Loucy (cell line): ENCODE data around the gene KRTAP4-2.
"Not testable (repeated sequence)": the region's sequence is repeated elsewhere in the genome, so short reads cannot be mapped to it uniquely, and the experiment has no call there.

Experiments
- EZH2phosphoT487 ChIP-seq: fragments of 200-600 bp; IDR thresholded peaks from 2 replicates; pipeline ENCODE4 v1.6.1; 2018; ENCODE audit warnings: antibody characterized with exemption, mild to moderate bottlenecking, moderate library complexity, borderline replicate concordance
- TF ChIP-seq, protein P1 (sequence below): fragments of 200-600 bp; sonication (generic); conservative IDR thresholded peaks from 2 replicates; pipeline ENCODE4 v1.5.1; 2014; ENCODE audit warnings: mild to moderate bottlenecking, antibody characterized with exemption, low read length

DNA sequence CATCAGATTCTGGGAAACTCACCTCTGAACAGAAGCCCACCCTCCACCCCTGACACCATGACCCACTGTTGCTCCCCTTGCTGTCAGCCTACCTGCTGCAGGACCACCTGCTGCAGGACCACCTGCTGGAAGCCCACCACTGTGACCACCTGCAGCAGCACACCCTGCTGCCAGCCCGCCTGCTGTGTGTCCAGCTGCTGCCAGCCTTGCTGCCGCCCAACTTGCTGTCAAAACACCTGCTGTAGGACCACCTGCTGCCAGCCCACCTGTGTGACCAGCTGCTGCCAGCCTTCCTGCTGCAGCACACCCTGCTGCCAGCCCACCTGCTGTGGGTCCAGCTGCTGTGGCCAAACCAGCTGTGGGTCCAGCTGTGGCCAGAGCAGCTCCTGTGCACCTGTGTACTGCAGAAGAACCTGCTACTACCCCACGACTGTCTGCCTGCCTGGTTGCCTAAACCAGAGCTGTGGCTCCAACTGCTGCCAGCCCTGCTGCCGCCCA is 48.6 kb upstream of the KRTAP4-2 start, which contains the start of gene KRTAP9-2:
- TF ChIP-seq, protein P1, sequence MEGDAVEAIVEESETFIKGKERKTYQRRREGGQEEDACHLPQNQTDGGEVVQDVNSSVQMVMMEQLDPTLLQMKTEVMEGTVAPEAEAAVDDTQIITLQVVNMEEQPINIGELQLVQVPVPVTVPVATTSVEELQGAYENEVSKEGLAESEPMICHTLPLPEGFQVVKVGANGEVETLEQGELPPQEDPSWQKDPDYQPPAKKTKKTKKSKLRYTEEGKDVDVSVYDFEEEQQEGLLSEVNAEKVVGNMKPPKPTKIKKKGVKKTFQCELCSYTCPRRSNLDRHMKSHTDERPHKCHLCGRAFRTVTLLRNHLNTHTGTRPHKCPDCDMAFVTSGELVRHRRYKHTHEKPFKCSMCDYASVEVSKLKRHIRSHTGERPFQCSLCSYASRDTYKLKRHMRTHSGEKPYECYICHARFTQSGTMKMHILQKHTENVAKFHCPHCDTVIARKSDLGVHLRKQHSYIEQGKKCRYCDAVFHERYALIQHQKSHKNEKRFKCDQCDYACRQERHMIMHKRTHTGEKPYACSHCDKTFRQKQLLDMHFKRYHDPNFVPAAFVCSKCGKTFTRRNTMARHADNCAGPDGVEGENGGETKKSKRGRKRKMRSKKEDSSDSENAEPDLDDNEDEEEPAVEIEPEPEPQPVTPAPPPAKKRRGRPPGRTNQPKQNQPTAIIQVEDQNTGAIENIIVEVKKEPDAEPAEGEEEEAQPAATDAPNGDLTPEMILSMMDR, result not testable (repeated sequence)
- not testable (repeated sequence) for TF ChIP-seq EZH2phosphoT487
